Esophagus muscularis mucosa (tissue), 4 donors: ENCODE measurements around the gene NEK7. TPM values are rescaled to one million over a fixed set of nuclear protein-coding genes. Genes with fewer than 3 reads are reported as not detected.
"Not testable (repeated sequence)": the region's sequence is repeated elsewhere in the genome, so short reads cannot be mapped to it uniquely, and the experiment has no call there.

Experiments used
- DNase-seq: peaks from one replicate; pipeline ENCODE4 v3.0.0-alpha.2; 2017; ENCODE audit errors: extremely low spot score
- H3K27ac ChIP-seq, 4 donors: fragments of 200-600 bp; sonication (generic); replicated peaks in 1 of 4; 1 replicate in 3 of 4; 2 replicates in 1 of 4; pipeline ENCODE4 v1.5.1; 2016 to 2019; ENCODE audit warnings: mild to moderate bottlenecking in 1 of 4
- H3K27me3 ChIP-seq, 4 donors: fragments of 200-600 bp; sonication (generic); one replicate each; pipeline versions ENCODE4 v1.5.1 to v1.6.0; 2016 to 2019
- H3K36me3 ChIP-seq, 4 donors: fragments of 200-600 bp; sonication (generic); one replicate each; pipeline ENCODE4 v1.5.1; 2016 to 2019
- H3K4me1 ChIP-seq, 4 donors: fragments of 200-600 bp; sonication (generic); one replicate each; pipeline ENCODE4 v1.5.1; 2016 to 2019
- H3K4me3 ChIP-seq, 4 donors: fragments of 200-600 bp; sonication (generic); 1 replicate in 2 of 4; 2 replicates in 2 of 4; pipeline ENCODE4 v1.5.1; 2016 to 2019; ENCODE audit warnings: mild to moderate bottlenecking in 4 of 4, moderate library complexity in 1 of 4
- H3K9me3 ChIP-seq, 4 donors: fragments of 200-600 bp; sonication (generic); 1 replicate in 3 of 4; 2 replicates in 1 of 4; pipeline ENCODE4 v1.5.1; 2016 to 2019
- EP300 ChIP-seq: sonication (generic); formaldehyde crosslinking; IDR thresholded peaks from one replicate; pipeline ENCODE4 v1.6.1; 2017; ENCODE audit warnings: antibody characterized with exemption
- POLR2A ChIP-seq: fragments of 450-650 bp; IDR thresholded peaks from one replicate; pipeline ENCODE4 v1.6.1; 2017; ENCODE audit warnings: antibody characterized with exemption, moderate library complexity, mild to moderate bottlenecking, low read depth
- POLR2AphosphoS5 ChIP-seq, 2 donors: sonication (generic); formaldehyde crosslinking; IDR thresholded peaks; one replicate each; pipeline ENCODE4 v1.6.1; 2017; ENCODE audit warnings: antibody characterized with exemption in 2 of 2
- WGBS: methylation state at CpG from one replicate; pipeline ENCODE4 v1.1.5; 2018; 5-methylcytosine and 5-hydroxymethylcytosine counted together
- intact Hi-C: fragments of 100-400 bp; cut with DNase I; formaldehyde crosslinking; loops from one replicate; pipeline ENCODE4 v1.15.1; 2023
- total RNA-seq, 4 donors: library from RNA; depleted of rRNA; stranded (reverse); fragments of >200 nt; gene quantifications; one replicate each; pipeline versions ENCODE4 v1.1.0 to v1.2.1, GENCODE V29; 2016
- TF ChIP-seq, protein P1 (sequence below), 3 experiments: fragments of 200-600 bp in 2 of 3; fragments of 450-650 bp in 1 of 3; sonication (generic) in 2 of 3; IDR thresholded peaks; one replicate each; pipeline ENCODE4 v1.5.1; 2017 to 2019; ENCODE audit warnings: antibody characterized with exemption in 3 of 3, mild to moderate bottlenecking in 2 of 3, moderate library complexity in 1 of 3

Gene NEK7
- total RNA-seq, 4 donors from 2014 or later, result 110 to 196 (median 158) TPM

DNA sequence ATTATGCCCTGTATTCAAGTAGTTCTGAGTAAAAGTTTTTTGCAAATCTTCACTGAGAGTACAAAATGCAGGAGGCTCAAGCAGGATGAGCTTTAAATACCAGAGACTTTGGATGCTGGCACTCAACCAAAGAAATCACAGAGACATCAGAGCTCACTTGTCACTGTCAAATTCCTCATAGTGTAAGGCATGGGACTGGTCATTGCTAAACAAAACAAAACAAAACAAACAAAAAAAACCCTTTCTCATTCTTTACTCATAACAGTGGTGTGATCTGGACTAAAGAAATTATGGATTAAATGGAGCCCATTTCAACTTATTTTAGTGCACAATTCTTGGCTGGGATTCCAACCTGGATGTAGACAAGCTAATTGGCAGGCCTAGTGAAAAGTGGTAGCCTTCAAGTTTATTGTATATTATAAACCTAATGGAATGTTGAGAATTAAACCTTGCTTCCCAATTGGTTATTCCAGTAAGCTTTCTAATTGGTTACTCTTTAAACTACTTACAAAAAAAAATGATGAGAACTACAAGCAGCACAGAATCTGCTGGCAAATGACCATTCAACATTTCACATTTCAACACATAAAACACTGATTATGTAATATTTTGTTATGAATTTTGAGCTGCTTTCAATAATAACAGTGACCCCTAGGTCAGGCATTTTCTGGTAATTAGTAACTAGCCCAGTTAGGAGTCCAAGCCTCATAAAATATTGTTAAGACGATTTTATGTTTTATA lies 30.6 kb upstream of the NEK7 start:
- Histone ChIP-seq H3K9me3 (no peaks in the 10 kb centered on the region), H3K4me3 (no peak overlapping the region), H3K27me3 (no peaks in the 10 kb centered on the region), H3K36me3 (no peaks in the 10 kb centered on the region), H3K4me1 (no peaks in the 10 kb centered on the region), H3K27ac (no peak overlapping the region)
- intact Hi-C loops, result no loop called here
- WGBS, result 62% methylated on average over 1 of the region's 1 CpG
- DNase-seq, result no peak
- no peak for TF ChIP-seq POLR2A
- no peak for TF ChIP-seq EP300
- no peak for TF ChIP-seq POLR2AphosphoS5 (IDR thresholded peaks at IDR 0.05)
- TF ChIP-seq, protein P1, sequence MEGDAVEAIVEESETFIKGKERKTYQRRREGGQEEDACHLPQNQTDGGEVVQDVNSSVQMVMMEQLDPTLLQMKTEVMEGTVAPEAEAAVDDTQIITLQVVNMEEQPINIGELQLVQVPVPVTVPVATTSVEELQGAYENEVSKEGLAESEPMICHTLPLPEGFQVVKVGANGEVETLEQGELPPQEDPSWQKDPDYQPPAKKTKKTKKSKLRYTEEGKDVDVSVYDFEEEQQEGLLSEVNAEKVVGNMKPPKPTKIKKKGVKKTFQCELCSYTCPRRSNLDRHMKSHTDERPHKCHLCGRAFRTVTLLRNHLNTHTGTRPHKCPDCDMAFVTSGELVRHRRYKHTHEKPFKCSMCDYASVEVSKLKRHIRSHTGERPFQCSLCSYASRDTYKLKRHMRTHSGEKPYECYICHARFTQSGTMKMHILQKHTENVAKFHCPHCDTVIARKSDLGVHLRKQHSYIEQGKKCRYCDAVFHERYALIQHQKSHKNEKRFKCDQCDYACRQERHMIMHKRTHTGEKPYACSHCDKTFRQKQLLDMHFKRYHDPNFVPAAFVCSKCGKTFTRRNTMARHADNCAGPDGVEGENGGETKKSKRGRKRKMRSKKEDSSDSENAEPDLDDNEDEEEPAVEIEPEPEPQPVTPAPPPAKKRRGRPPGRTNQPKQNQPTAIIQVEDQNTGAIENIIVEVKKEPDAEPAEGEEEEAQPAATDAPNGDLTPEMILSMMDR (IDR thresholded peaks at IDR 0.05), result no peak

DNA sequence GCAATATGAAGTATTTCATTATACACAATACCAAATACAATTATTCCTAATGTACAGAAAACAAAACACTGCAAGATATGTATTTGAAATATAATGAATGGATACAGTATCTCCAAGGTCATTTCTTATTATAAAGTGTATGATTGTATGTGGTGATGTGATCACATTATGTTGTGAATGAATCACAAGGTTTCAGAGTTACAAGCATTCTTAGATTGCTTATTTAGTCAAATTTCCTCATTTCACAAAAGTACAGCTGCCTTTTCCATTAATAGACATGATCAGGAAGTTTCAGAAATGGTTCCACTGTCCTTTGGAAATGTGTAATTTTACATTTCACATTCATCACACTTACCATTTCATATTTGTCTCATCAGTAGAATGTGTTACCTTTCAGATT lies 28.3 kb upstream of the NEK7 start:
- no peak for TF ChIP-seq EP300
- TF ChIP-seq, protein P1 (IDR thresholded peaks at IDR 0.05), result no peak
- no peak for TF ChIP-seq POLR2A
- TF ChIP-seq POLR2AphosphoS5 (IDR thresholded peaks at IDR 0.05), result no peak
- intact Hi-C loops, result no loop called here
- no peaks in the 10 kb centered on the region for H3K9me3 ChIP-seq
- H3K4me1 ChIP-seq, result no peaks in the 10 kb centered on the region
- no peaks in the 10 kb centered on the region for H3K27me3 ChIP-seq
- DNase-seq, result no peak
- no peak overlapping the region for H3K27ac ChIP-seq
- no peak overlapping the region for H3K4me3 ChIP-seq
- H3K36me3 ChIP-seq, result no peaks in the 10 kb centered on the region

DNA sequence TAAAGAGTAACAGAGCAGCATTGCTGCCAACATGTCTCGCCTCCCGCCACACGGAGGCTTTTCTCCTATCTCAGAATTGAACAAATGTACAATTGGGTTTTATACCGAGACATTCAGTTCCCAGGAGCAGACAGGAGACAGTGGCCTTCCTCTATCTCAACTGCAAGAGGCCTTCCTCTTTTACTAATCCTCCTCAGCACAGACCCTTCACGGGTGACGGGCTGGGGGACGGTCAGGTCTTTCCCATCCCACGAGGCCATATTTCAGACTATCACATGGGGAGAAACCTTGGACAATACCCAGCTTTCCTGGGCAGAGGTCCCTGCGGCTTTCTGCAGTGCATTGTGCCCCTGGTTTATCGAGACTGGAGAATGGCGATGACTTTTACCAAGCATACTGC lies 26.7 kb upstream of the NEK7 start:
- H3K36me3 ChIP-seq, DNase-seq, H3K27me3 ChIP-seq, intact Hi-C loops, H3K4me3 ChIP-seq, H3K9me3 ChIP-seq, H3K27ac ChIP-seq, H3K4me1 ChIP-seq: not testable (repeated sequence)
- WGBS, result 81% methylated on average over 10 of the region's 11 CpGs

DNA sequence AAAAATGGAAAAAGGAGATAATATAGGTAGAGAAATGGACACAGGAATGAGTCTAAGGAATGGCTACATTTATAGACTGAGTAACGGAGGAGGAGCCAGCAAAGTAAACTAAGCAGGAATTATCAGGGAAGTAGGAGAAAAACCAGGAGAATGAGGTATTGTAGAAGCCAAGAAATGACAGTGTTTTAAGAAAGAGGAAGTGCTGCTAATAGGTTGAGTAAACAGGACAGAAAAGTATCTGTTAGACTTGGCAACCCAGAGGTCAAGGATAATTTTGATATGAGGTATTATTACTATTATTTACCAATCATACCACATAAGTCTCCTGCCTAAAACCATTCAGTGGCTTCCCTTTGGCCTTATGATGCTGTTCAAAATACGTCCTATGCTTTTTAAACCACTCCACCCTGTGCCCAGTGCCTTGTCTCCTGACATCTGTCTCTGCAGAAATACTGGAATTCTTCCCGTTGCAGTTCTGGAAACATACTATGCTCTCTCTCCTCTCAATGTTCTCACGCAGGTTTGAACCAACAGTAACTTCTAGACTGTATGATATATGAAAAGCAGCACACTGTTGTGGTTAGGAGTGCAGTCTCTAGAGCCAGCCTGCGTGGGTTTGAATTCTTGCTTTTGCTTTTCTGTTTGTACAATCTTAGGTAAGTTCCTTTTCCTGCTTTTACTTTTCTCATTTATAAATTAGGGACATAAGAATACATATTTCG lies 24.6 kb upstream of the NEK7 start:
- Histone ChIP-seq H3K27ac (no peak overlapping the region), H3K9me3 (no peaks in the 10 kb centered on the region), H3K27me3 (no peaks in the 10 kb centered on the region), H3K36me3 (no peaks in the 10 kb centered on the region), H3K4me1 (no peaks in the 10 kb centered on the region), H3K4me3 (no peak overlapping the region)
- TF ChIP-seq POLR2AphosphoS5 (IDR thresholded peaks at IDR 0.05) (no peak), EP300 (no peak), POLR2A (no peak)
- TF ChIP-seq, protein P1 (IDR thresholded peaks at IDR 0.05), result no peak
- intact Hi-C loops, result no loop called here
- WGBS, result 82% methylated on average over 6 of the region's 6 CpGs
- no peak for DNase-seq

DNA sequence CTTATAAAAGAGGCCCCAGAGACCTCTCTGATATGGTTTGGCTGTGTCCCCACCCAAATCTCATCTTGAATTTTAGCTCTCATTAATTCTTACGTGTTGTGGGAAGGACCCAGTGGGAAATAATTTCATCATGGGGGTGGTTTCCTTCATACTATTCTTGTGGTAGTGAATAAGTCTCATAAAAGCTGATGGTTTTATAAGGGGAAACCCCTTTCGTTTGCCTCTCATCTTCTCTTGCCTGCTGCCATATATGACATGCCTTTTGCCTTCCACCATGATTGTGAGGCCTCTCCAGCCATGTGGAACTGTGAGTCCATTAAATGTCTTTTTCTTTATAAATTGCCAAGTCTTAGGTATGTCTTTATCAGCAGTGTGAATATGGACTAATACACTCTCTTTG lies 22.5 kb upstream of the NEK7 start:
- no peaks in the 10 kb centered on the region for H3K4me1 ChIP-seq
- intact Hi-C loops, result no loop called here
- DNase-seq, result no peak
- WGBS, result 65% methylated on average over 2 of the region's 2 CpGs
- H3K4me3 ChIP-seq, result no peak overlapping the region
- H3K36me3 ChIP-seq, result no peaks in the 10 kb centered on the region
- no peaks in the 10 kb centered on the region for H3K27me3 ChIP-seq
- H3K27ac ChIP-seq, result no peak overlapping the region
- no peaks in the 10 kb centered on the region for H3K9me3 ChIP-seq
- TF ChIP-seq EP300 (no peak), POLR2AphosphoS5 (IDR thresholded peaks at IDR 0.05) (no peak), POLR2A (no peak)
- TF ChIP-seq, protein P1 (IDR thresholded peaks at IDR 0.05), result no peak
